WTC11 (cell line): ENCODE data around the gene DIAPH1. TPM values are rescaled to one million over a fixed set of nuclear protein-coding genes. Genes with fewer than 3 reads are reported as not detected.

ENCODE experiments used
- ATAC-seq: fragments of 200-7000 bp; cut with Tn5 transposase; 2 replicates; pipeline ENCODE4 v1.10.0; 2021; ENCODE audit warnings: mild to moderate bottlenecking, moderate library complexity
- CTCF ChIA-PET: fragments of 300-600 bp; sonication (Branson Sonifier 250); formaldehyde crosslinking; loops from one replicate; lab custom pipeline; 2021; ENCODE audit warnings: antibody characterized with exemption; lab: Charles Lee
- POLR2A ChIA-PET: fragments of 350-600 bp; sonication (Branson Sonifier 250); formaldehyde crosslinking; loops from one replicate; lab custom pipeline; 2021; ENCODE audit warnings: antibody characterized with exemption; lab: Charles Lee
- DNase-seq: peaks from one replicate; pipeline ENCODE4 v3.0.0; 2021; ENCODE audit warnings: low spot score
- H3K27ac Mint-ChIP-seq: 2 replicates; pipeline ENCODE4 v1.8.0; 2021; ENCODE audit warnings: mixed read lengths
- H3K27me3 Mint-ChIP-seq: 2 replicates; pipeline ENCODE4 v1.8.0; 2021; ENCODE audit warnings: low read depth, mild to moderate bottlenecking, moderate library complexity, mixed read lengths
- H3K36me3 Mint-ChIP-seq: 2 replicates; pipeline ENCODE4 v1.8.0; 2021; ENCODE audit warnings: mixed read lengths
- H3K4me1 Mint-ChIP-seq: 2 replicates; pipeline ENCODE4 v1.8.0; 2022; ENCODE audit warnings: mixed read lengths
- H3K4me3 Mint-ChIP-seq: 2 replicates; pipeline ENCODE4 v1.8.0; 2021; ENCODE audit warnings: mild to moderate bottlenecking, moderate library complexity, mixed read lengths
- H3K9me3 Mint-ChIP-seq: 2 replicates; pipeline ENCODE4 v1.8.0; 2021; ENCODE audit warnings: mixed read lengths
- CBFB ChIP-seq: sonication (generic); formaldehyde crosslinking; IDR thresholded peaks from 2 replicates; pipeline ENCODE4 v1.8.1; 2022; ENCODE audit warnings: mild to moderate bottlenecking, low read depth, missing genetic modification reagents
- FOXK1 ChIP-seq: sonication (generic); formaldehyde crosslinking; IDR thresholded peaks from 2 replicates; pipeline ENCODE4 v1.8.0; 2022; ENCODE audit warnings: mild to moderate bottlenecking, moderate library complexity, missing genetic modification reagents
- GTF2I ChIP-seq: fragments of 250-450 bp; sonication (Bioruptor Pico); conservative IDR thresholded peaks from 2 replicates; pipeline ENCODE4 v1.4.0; 2021; ENCODE audit warnings: mild to moderate bottlenecking
- HMGA2 ChIP-seq: fragments of 250-450 bp; sonication (Bioruptor Pico); IDR thresholded peaks from 2 replicates; pipeline ENCODE4 v1.4.0; 2021; ENCODE audit warnings: mild to moderate bottlenecking, moderate library complexity
- MXD4 ChIP-seq: fragments of 250-450 bp; sonication (Bioruptor Pico); IDR thresholded peaks from 2 replicates; pipeline ENCODE4 v1.8.0; 2021; ENCODE audit warnings: mild to moderate bottlenecking, moderate library complexity, borderline replicate concordance
- NFYB ChIP-seq: sonication (generic); formaldehyde crosslinking; conservative IDR thresholded peaks from 2 replicates; pipeline ENCODE4 v1.8.0; 2022; ENCODE audit warnings: low read depth, missing genetic modification reagents
- NR3C1 ChIP-seq: sonication (generic); formaldehyde crosslinking; conservative IDR thresholded peaks from 2 replicates; pipeline ENCODE4 v1.8.1; 2023; ENCODE audit warnings: low read depth, mild to moderate bottlenecking, missing genetic modification reagents
- TCF7 ChIP-seq: sonication (generic); formaldehyde crosslinking; IDR thresholded peaks from 2 replicates; pipeline ENCODE4 v1.8.0; 2022; ENCODE audit warnings: mild to moderate bottlenecking, low read depth, missing genetic modification reagents, moderate library complexity
- TEAD1 ChIP-seq: sonication (generic); formaldehyde crosslinking; IDR thresholded peaks from 2 replicates; pipeline ENCODE4 v1.8.0; 2022; ENCODE audit warnings: mild to moderate bottlenecking, missing genetic modification reagents
- TP53 ChIP-seq: sonication (generic); formaldehyde crosslinking; IDR thresholded peaks from 2 replicates; pipeline ENCODE4 v1.8.1; 2023; ENCODE audit warnings: mild to moderate bottlenecking, missing genetic modification reagents
- ZNF121 ChIP-seq: sonication (generic); formaldehyde crosslinking; IDR thresholded peaks from 2 replicates; pipeline ENCODE4 v1.8.0; 2023; ENCODE audit warnings: missing genetic modification reagents
- ZNF263 ChIP-seq: sonication (generic); formaldehyde crosslinking; IDR thresholded peaks from 2 replicates; pipeline ENCODE4 v1.8.1; 2022; ENCODE audit warnings: low read depth, mild to moderate bottlenecking, moderate library complexity, missing genetic modification reagents
- total RNA-seq: library from RNA; stranded (reverse); gene quantifications from 3 replicates; pipeline ENCODE4 v1.2.3, GENCODE V29; 2021
- TF ChIP-seq, protein P1 (sequence below): sonication (generic); formaldehyde crosslinking; IDR thresholded peaks from 2 replicates; pipeline ENCODE4 v1.8.1; 2022; ENCODE audit warnings: mild to moderate bottlenecking, moderate library complexity, missing genetic modification reagents
- TF ChIP-seq, protein P2 (sequence below): sonication (generic); formaldehyde crosslinking; conservative IDR thresholded peaks from 2 replicates; pipeline ENCODE4 v1.8.1; 2023; ENCODE audit warnings: mild to moderate bottlenecking, low read depth, missing genetic modification reagents, moderate library complexity
- TF ChIP-seq, protein P3 (sequence below): fragments of 250-450 bp; sonication (Bioruptor Pico); IDR thresholded peaks from 2 replicates; pipeline ENCODE4 v1.9.0; 2021; ENCODE audit warnings: moderate library complexity, mild to moderate bottlenecking, inconsistent platforms, borderline replicate concordance
- TF ChIP-seq, protein P4 (sequence below): fragments of 250-450 bp; sonication (Bioruptor Pico); IDR thresholded peaks from 2 replicates; pipeline ENCODE4 v1.9.0; 2021; ENCODE audit warnings: mild to moderate bottlenecking
- TF ChIP-seq, protein P5 (sequence below): sonication (generic); formaldehyde crosslinking; IDR thresholded peaks from 2 replicates; pipeline ENCODE4 v1.8.1; 2023; ENCODE audit warnings: mild to moderate bottlenecking, missing genetic modification reagents, moderate library complexity

Gene DIAPH1
- total RNA-seq, 1 experiment from 2014 or later = 109 TPM

DNA sequence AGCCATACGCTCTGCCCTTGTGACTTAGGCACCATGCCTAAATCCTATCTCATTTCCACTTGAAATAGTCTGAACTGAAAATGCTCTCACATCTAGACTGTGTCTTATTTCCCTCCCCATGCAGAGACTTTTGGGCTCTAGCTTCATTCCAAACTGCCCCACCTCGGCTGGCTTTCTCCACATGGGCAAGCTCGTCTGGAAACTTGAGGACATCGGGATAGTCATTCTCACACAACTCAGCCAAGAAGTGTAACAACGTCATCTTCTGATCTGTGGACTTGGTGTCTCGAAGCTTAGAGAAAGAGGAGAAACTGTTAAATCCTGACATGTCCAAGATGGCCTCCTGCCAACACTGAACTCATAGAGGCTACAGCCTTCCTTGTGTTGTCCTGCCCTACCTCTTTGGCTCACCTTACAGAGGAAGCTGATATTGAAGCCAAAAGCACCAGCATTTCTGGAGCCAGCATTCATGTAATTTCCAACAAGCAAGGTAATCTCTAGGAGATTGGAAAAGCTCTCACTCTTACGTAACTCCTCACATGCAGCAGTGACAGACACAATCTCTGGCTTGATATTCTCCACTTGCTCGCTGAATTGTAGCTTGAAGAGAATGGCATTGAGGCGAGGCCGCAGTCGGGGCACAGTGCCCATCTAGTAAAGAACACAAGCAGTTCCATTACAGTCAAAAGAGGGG, 90.4 kb downstream of the DIAPH1 start:
- ChIA-PET POLR2A (interaction anchor here (0.5 kb wide), 1 partner anchor 65 kb away, joined by 3 read pairs; no protein-coding TSS in a partner anchor), CTCF (interaction anchor here (1.2 to 1.9 kb wide), 5 partner anchors 29 to 305 kb away, joined by 3 to 4 read pairs (median 4); partner anchors contain the start of genes PCDHB14, PCDHGB6 and PCDHGB7)
- TF ChIP-seq FOXK1 (CRISPR knock-in tag) = no peak
- TF ChIP-seq, protein P1, sequence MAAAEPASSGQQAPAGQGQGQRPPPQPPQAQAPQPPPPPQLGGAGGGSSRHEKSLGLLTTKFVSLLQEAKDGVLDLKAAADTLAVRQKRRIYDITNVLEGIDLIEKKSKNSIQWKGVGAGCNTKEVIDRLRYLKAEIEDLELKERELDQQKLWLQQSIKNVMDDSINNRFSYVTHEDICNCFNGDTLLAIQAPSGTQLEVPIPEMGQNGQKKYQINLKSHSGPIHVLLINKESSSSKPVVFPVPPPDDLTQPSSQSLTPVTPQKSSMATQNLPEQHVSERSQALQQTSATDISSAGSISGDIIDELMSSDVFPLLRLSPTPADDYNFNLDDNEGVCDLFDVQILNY (CRISPR knock-in tag) = no peak
- no peaks in the 10 kb centered on the region for H3K9me3 Mint-ChIP-seq
- H3K36me3 Mint-ChIP-seq = peaks cover 34% of the 10 kb centered on the region
- H3K27ac Mint-ChIP-seq = no peak overlapping the region; the same call in 1 of the 2 replicates
- no peak for DNase-seq
- no peak overlapping the region for H3K4me3 Mint-ChIP-seq
- H3K4me1 Mint-ChIP-seq = peaks cover 20% of the 10 kb centered on the region
- no peak for ATAC-seq
- H3K27me3 Mint-ChIP-seq = no peaks in the 10 kb centered on the region

DNA sequence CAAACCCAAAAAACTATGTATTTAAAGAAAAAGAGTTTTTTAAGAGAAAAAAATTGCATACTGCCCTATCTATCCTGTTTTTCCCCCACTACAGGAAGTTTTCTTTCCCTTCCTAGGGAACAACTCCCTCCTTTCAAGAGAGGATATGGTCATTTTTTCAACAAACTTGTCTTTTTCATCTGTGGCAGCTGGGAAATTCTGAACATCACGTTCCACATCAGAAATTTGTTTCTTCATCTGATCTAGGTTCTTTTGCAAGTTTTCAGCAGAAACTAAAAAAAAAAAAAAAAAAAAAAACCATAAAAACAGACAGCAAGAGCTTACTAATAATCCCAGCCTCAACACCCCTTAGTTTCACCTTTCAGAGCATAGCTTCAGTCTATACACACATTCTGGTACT, 91.4 kb downstream of the DIAPH1 start:
- H3K27me3 Mint-ChIP-seq = no peaks in the 10 kb centered on the region
- ATAC-seq = no peak
- H3K4me1 Mint-ChIP-seq = peaks cover 20% of the 10 kb centered on the region
- no peaks in the 10 kb centered on the region for H3K9me3 Mint-ChIP-seq
- ChIA-PET POLR2A (no interaction called here), CTCF (interaction anchor here (1.9 kb wide), 1 partner anchor 119 kb away, joined by 4 read pairs; the partner anchor contains the start of gene PCDHGB6)
- H3K4me3 Mint-ChIP-seq = no peak overlapping the region
- peaks cover 34% of the 10 kb centered on the region for H3K36me3 Mint-ChIP-seq
- TF ChIP-seq FOXK1 (CRISPR knock-in tag) (no peak), GTF2I (CRISPR knock-in tag) (no peak), TP53 (CRISPR knock-in tag) (no peak), NFYB (no peak)
- TF ChIP-seq, protein P2, sequence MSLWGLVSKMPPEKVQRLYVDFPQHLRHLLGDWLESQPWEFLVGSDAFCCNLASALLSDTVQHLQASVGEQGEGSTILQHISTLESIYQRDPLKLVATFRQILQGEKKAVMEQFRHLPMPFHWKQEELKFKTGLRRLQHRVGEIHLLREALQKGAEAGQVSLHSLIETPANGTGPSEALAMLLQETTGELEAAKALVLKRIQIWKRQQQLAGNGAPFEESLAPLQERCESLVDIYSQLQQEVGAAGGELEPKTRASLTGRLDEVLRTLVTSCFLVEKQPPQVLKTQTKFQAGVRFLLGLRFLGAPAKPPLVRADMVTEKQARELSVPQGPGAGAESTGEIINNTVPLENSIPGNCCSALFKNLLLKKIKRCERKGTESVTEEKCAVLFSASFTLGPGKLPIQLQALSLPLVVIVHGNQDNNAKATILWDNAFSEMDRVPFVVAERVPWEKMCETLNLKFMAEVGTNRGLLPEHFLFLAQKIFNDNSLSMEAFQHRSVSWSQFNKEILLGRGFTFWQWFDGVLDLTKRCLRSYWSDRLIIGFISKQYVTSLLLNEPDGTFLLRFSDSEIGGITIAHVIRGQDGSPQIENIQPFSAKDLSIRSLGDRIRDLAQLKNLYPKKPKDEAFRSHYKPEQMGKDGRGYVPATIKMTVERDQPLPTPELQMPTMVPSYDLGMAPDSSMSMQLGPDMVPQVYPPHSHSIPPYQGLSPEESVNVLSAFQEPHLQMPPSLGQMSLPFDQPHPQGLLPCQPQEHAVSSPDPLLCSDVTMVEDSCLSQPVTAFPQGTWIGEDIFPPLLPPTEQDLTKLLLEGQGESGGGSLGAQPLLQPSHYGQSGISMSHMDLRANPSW (CRISPR knock-in tag) = no peak
- TF ChIP-seq, protein P3, sequence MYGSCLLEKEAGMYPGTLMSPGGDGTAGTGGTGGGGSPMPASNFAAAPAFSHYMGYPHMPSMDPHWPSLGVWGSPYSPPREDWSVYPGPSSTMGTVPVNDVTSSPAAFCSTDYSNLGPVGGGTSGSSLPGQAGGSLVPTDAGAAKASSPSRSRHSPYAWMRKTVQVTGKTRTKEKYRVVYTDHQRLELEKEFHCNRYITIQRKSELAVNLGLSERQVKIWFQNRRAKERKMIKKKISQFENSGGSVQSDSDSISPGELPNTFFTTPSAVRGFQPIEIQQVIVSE = no peak
- H3K27ac Mint-ChIP-seq = no peak overlapping the region
- DNase-seq = no peak

DNA sequence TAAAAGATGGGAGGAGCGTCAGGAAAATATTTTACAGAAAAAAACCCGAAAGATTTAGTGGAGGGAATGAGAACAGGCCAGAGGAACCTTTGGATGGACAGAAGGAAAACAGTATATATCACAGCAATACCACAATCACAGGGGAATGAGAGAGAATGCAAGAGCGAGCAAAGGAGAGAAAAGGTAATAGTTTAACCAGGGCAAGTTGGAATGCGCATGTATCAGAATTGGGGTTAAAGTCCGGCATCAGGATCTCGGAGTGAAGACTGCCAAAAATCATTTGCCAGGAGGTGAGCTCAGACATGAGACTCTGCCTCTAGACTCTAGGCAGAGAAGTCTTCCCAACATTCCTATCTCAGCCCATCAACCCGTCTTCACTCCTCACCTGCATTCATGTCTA, 93.1 kb downstream of the DIAPH1 start:
- peaks cover 23% of the 10 kb centered on the region for H3K4me1 Mint-ChIP-seq
- POLR2A ChIA-PET = interaction anchor here (1.5 to 1.8 kb wide), 2 partner anchors 12 to 32 kb away, joined by 3 to 9 read pairs; no protein-coding TSS in a partner anchor
- DNase-seq = no peak
- peaks cover 48% of the 10 kb centered on the region for H3K36me3 Mint-ChIP-seq
- H3K27me3 Mint-ChIP-seq = no peaks in the 10 kb centered on the region
- H3K4me3 Mint-ChIP-seq = no peak overlapping the region
- TF ChIP-seq NR3C1 = no peak
- TF ChIP-seq, protein P4, sequence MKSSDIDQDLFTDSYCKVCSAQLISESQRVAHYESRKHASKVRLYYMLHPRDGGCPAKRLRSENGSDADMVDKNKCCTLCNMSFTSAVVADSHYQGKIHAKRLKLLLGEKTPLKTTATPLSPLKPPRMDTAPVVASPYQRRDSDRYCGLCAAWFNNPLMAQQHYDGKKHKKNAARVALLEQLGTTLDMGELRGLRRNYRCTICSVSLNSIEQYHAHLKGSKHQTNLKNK (CRISPR knock-in tag) = no peak
- H3K9me3 Mint-ChIP-seq = no peaks in the 10 kb centered on the region
- CTCF ChIA-PET = interaction anchor here (0.8 to 4.0 kb wide), 19 partner anchors 12 to 312 kb away, joined by 3 to 103 read pairs (median 15); partner anchors contain the start of genes PCDHB13, PCDHB14, PCDHB15 and PCDHGA10
- H3K27ac Mint-ChIP-seq = peak overlapping the region; percentile 87
- ATAC-seq = no peak

DNA sequence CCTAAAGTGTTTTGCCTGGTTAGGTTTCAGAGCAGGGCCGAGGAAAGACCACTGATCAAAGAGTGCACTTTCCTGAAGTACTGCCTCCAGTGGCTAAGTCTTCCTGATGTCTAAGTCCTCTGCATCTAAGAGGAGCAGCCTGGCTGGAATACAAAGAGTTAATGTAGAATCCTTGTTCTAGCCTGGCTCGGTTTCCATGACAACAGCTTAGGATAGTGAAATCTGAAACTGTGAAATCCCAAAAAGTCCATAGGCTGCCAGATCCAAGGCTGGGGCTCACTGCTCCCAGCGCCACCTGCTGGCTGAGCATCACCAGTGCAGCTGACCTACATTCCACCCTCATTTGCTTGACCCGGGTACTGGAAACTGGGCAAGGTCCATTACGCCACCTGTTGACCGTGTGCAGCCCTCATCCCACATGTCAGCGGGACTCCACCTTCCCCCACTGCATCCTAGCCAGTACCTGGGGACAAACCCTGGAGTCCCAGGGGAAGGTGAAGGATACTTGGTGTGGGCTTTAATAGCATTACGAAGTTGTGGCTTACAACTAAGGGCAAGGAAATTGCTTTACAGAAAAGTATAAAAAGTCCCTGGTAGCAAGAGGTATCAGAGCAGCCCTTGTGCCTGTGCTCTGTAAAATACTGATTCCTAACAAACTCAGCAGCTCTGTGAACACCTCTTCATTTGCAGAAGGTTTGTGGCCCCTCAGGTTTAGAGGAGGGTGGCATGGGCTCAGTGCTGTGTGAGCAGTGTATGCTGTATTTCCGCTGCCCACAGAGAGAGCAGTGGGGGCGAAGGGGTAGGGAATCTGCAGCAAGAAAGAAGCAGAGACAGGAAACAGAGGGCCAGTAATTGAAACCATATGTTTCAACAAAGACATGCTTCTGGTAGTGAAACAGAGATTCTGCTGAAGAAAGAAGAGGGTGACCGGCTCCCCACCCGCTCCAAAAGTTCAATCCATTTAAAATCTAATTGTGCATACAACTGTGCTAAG, 93.9 kb downstream of the DIAPH1 start:
- DNase-seq = peak; percentile 93
- ATAC-seq = peak; percentile 98
- ChIA-PET CTCF (interaction anchor here (0.6 to 4.0 kb wide), 65 partner anchors 9 to 430 kb away, joined by 3 to 103 read pairs (median 6); partner anchors contain the start of genes PCDHB11, PCDHB13, PCDHB14 and PCDHB15), POLR2A (interaction anchor here (1.0 to 1.8 kb wide), 4 partner anchors 12 to 112 kb away, joined by 3 to 9 read pairs (median 3); partner anchors contain the start of genes PCDHGA10 and PCDHGC4)
- H3K36me3 Mint-ChIP-seq = peaks cover 56% of the 10 kb centered on the region
- H3K27me3 Mint-ChIP-seq = no peaks in the 10 kb centered on the region
- H3K4me1 Mint-ChIP-seq = peaks cover 23% of the 10 kb centered on the region
- no peak overlapping the region for H3K4me3 Mint-ChIP-seq
- H3K9me3 Mint-ChIP-seq = no peaks in the 10 kb centered on the region
- H3K27ac Mint-ChIP-seq = peak overlapping the region; percentile 87
- TF ChIP-seq ZNF263 = no peak
- TF ChIP-seq, protein P3 = no peak
- TF ChIP-seq, protein P5, sequence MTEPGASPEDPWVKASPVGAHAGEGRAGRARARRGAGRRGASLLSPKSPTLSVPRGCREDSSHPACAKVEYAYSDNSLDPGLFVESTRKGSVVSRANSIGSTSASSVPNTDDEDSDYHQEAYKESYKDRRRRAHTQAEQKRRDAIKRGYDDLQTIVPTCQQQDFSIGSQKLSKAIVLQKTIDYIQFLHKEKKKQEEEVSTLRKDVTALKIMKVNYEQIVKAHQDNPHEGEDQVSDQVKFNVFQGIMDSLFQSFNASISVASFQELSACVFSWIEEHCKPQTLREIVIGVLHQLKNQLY (CRISPR knock-in tag) = no peak
- TF ChIP-seq NFYB = no peak
- no peak for TF ChIP-seq CBFB (CRISPR knock-in tag)
- no peak for TF ChIP-seq HMGA2 (CRISPR knock-in tag)
- TF ChIP-seq ZNF121 (CRISPR knock-in tag) = no peak; the same call in 1 of the 2 replicates
- TF ChIP-seq MXD4 = no peak
- peak; percentile 68; the same call in 1 of the 2 replicates for TF ChIP-seq TP53 (CRISPR knock-in tag)
- TF ChIP-seq TEAD1 (CRISPR knock-in tag) = peak; percentile 91; the same call in 1 of the 2 replicates
- no peak for TF ChIP-seq TCF7
